Measurements from ENCODE around the gene SOST. TPM values are rescaled to one million over a fixed set of nuclear protein-coding genes. Genes with fewer than 3 reads are reported as not detected.

Gene SOST
- total RNA-seq, 1 donor from 2014 or later, result not detected

DNA sequence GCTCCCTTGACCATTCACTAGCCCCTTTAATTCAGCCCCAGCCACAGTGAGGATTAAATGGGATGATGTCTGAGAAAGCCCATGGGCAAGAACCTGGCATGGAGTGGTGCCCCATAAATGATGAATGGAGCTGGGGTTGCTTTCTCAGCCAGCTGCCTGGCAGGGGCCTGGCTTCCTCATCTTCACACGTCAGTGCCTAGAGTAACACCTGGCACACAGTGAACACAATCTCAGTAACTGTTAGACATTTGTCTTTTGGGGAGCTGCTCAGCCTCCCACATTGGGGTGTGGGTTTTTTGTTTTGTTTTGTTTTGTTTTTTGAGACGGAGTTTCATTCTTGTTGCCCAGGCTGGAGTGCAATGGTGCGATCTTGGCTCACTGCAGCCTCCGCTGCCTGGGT, 49.4 kb downstream of the SOST start:
- TF ChIP-seq, protein P1, sequence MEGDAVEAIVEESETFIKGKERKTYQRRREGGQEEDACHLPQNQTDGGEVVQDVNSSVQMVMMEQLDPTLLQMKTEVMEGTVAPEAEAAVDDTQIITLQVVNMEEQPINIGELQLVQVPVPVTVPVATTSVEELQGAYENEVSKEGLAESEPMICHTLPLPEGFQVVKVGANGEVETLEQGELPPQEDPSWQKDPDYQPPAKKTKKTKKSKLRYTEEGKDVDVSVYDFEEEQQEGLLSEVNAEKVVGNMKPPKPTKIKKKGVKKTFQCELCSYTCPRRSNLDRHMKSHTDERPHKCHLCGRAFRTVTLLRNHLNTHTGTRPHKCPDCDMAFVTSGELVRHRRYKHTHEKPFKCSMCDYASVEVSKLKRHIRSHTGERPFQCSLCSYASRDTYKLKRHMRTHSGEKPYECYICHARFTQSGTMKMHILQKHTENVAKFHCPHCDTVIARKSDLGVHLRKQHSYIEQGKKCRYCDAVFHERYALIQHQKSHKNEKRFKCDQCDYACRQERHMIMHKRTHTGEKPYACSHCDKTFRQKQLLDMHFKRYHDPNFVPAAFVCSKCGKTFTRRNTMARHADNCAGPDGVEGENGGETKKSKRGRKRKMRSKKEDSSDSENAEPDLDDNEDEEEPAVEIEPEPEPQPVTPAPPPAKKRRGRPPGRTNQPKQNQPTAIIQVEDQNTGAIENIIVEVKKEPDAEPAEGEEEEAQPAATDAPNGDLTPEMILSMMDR (IDR thresholded peaks at IDR 0.05), result no peak
- Histone ChIP-seq H3K4me1 (peaks cover 12% of the 10 kb centered on the region), H3K27ac (no peak overlapping the region), H3K36me3 (no peaks in the 10 kb centered on the region), H3K9me3 (no peaks in the 10 kb centered on the region), H3K4me3 (no peak overlapping the region), H3K27me3 (peaks cover 10% of the 10 kb centered on the region)
- ATAC-seq (no peak), DNase-seq (no peak)
- intact Hi-C loops (cut with DNase I), result no loop called here

GRCh38 chr17:43707184-43707583, 51.4 kb downstream of the SOST start:
- no peak for DNase-seq
- Histone ChIP-seq H3K27me3 (peaks cover 10% of the 10 kb centered on the region), H3K27ac (no peak overlapping the region), H3K4me1 (no peaks in the 10 kb centered on the region), H3K4me3 (no peak overlapping the region), H3K36me3 (no peaks in the 10 kb centered on the region), H3K9me3 (no peaks in the 10 kb centered on the region)
- no peak for ATAC-seq
- intact Hi-C loops (cut with DNase I), result no loop called here
- TF ChIP-seq, protein P1 (IDR thresholded peaks at IDR 0.05), result no peak

DNA sequence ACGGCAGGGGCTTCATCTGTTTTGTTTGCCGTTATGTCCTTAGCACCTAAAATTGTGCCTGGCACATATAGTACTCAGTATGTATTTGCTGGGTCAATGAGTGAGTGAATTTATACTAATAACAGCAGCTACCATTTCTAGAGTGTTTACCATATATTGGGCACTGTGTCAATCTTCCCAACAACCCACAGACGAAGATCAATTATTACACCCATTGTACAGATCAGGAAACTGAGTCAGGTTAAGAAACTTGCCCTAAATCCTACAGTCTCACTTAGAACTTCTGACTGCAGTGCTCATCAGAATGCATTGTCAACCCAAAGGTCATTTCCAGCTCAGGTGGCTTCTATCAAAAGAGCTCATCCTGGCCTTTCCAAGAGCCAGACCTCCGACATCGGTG, 52.4 kb downstream of the SOST start:
- Histone ChIP-seq H3K4me1 (no peaks in the 10 kb centered on the region), H3K36me3 (no peaks in the 10 kb centered on the region), H3K27ac (no peak overlapping the region), H3K4me3 (no peak overlapping the region), H3K27me3 (peaks cover 6% of the 10 kb centered on the region), H3K9me3 (no peaks in the 10 kb centered on the region)
- TF ChIP-seq, protein P1 (IDR thresholded peaks at IDR 0.05), result no peak
- intact Hi-C loops (cut with DNase I), result no loop called here
- ATAC-seq (no peak), DNase-seq (no peak)

Other genes with a start within 250 kb of the SOST start
- 4.0 TPM for gene ETV4, start 212.5 kb downstream of the SOST start, total RNA-seq
- gene MEOX1, start 96.9 kb downstream of the SOST start, total RNA-seq, result 1.5 TPM
- gene DUSP3, start 20.2 kb upstream of the SOST start, total RNA-seq, result 100.0 TPM
- not detected for gene CFAP97D1, start 21.6 kb upstream of the SOST start, total RNA-seq
- gene MPP3, start 74.4 kb upstream of the SOST start, total RNA-seq, result 28.6 TPM
- 0.81 TPM for gene CD300LG, start 88.4 kb upstream of the SOST start, total RNA-seq
- gene MPP2, start 148.7 kb upstream of the SOST start, total RNA-seq, result 0.49 TPM
- gene PPY, start 183.7 kb upstream of the SOST start, total RNA-seq, result not detected
- gene PYY, start 195.1 kb upstream of the SOST start, total RNA-seq, result not detected
- gene NAGS, start 245.8 kb upstream of the SOST start, total RNA-seq, result 7.1 TPM